ENCODE measurements around the gene FGR. TPM values are rescaled to one million over a fixed set of nuclear protein-coding genes. Genes with fewer than 3 reads are reported as not detected.
A peak's percentile ranks its signal among the peaks of the same experiment; 100 is the strongest.

FGR gene
- total and polyA plus RNA-seq, 2 of the 13 experiments (the other 11 are each of a cell fraction or from before 2014, with no cell fraction given), result not detected

DNA sequence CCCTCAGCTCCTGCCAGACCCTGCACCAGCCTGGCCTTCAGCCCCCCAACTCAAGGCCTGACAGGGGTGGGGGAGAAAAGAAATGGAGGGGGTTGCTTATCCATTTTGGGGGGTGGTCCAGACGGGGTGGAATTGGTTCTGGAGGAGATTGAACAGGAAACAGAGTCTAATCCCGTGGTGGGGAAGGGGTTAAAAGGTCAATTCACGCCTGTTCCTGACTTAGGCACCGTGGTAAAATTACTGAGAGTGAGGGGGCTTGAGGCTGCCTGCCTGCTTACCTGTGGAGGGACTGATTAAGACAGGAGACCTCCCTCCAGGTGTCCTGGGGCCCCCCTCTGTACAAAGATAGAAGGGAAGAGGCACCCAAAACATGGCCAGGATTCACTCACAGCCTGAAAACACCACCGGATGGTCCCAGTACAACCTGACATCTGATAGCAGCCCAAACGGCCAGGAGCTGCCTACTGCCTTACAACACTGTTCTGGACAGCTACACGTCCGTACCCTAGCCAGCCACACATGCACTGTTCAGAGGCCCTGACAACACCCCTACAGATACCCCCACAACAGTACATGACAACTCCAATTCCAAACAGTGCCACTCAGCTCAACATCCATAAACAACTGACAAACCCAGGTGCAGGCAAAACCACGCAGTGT is 62.8 kb downstream of the FGR start (continued):
- TF ChIP-seq, protein P1, sequence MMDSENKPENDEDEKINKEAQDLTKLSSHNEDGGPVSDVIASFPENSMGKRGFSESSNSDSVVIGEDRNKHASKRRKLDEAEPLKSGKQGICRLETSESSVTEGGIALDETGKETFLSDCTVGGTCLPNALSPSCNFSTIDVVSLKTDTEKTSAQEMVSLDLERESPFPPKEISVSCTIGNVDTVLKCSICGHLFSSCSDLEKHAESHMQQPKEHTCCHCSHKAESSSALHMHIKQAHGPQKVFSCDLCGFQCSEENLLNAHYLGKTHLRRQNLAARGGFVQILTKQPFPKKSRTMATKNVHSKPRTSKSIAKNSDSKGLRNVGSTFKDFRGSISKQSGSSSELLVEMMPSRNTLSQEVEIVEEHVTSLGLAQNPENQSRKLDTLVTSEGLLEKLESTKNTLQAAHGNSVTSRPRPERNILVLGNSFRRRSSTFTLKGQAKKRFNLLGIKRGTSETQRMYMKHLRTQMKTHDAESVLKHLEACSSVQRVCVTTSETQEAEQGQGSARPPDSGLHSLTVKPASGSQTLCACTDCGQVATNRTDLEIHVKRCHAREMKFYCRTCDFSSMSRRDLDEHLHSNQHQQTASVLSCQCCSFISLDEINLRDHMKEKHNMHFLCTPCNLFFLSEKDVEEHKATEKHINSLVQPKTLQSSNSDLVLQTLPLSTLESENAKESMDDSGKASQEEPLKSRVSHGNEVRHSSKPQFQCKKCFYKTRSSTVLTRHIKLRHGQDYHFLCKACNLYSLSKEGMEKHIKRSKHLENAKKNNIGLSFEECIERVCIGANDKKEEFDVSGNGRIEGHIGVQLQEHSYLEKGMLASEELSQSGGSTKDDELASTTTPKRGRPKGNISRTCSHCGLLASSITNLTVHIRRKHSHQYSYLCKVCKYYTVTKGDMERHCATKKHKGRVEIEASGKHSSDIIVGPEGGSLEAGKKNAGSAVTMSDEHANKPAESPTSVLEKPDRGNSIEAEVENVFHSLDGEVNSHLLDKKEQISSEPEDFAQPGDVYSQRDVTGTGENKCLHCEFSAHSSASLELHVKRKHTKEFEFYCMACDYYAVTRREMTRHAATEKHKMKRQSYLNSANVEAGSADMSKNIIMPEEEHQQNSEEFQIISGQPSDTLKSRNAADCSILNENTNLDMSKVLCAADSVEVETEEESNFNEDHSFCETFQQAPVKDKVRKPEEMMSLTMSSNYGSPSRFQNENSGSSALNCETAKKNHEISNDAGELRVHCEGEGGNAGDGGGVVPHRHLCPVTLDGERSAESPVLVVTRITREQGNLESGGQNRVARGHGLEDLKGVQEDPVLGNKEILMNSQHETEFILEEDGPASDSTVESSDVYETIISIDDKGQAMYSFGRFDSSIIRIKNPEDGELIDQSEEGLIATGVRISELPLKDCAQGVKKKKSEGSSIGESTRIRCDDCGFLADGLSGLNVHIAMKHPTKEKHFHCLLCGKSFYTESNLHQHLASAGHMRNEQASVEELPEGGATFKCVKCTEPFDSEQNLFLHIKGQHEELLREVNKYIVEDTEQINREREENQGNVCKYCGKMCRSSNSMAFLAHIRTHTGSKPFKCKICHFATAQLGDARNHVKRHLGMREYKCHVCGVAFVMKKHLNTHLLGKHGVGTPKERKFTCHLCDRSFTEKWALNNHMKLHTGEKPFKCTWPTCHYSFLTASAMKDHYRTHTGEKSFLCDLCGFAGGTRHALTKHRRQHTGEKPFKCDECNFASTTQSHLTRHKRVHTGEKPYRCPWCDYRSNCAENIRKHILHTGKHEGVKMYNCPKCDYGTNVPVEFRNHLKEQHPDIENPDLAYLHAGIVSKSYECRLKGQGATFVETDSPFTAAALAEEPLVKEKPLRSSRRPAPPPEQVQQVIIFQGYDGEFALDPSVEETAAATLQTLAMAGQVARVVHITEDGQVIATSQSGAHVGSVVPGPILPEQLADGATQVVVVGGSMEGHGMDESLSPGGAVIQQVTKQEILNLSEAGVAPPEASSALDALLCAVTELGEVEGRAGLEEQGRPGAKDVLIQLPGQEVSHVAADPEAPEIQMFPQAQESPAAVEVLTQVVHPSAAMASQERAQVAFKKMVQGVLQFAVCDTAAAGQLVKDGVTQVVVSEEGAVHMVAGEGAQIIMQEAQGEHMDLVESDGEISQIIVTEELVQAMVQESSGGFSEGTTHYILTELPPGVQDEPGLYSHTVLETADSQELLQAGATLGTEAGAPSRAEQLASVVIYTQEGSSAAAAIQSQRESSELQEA (CRISPR knock-in tag; IDR thresholded peaks at IDR 0.05; ENCODE audit: not compliant biosample characterization), result no peak
- no peak for TF ChIP-seq HNRNPUL1 (IDR thresholded peaks at IDR 0.05; ENCODE audit: low read depth, low read length)
- TF ChIP-seq ZFAT (CRISPR knock-in tag; conservative IDR thresholded peaks at IDR 0.05), result no peak
- no peak for TF ChIP-seq ZNF562 (CRISPR knock-in tag; IDR thresholded peaks at IDR 0.05; ENCODE audit: borderline replicate concordance)
- TF ChIP-seq FOXC1 (CRISPR knock-in tag; IDR thresholded peaks at IDR 0.05; ENCODE audit: borderline replicate concordance), result no peak
- TF ChIP-seq ASH2L (IDR thresholded peaks at IDR 0.05; ENCODE audit: insufficient read length, low read depth, low read length), result no peak
- TF ChIP-seq JDP2 (CRISPR knock-in tag; IDR thresholded peaks at IDR 0.05; ENCODE audit: borderline replicate concordance), result no peak
- no peak for TF ChIP-seq SMYD3 (CRISPR knock-in tag; IDR thresholded peaks at IDR 0.05)
- TF ChIP-seq PITX1 (CRISPR knock-in tag; IDR thresholded peaks at IDR 0.05), result no peak
- TF ChIP-seq, protein P2, sequence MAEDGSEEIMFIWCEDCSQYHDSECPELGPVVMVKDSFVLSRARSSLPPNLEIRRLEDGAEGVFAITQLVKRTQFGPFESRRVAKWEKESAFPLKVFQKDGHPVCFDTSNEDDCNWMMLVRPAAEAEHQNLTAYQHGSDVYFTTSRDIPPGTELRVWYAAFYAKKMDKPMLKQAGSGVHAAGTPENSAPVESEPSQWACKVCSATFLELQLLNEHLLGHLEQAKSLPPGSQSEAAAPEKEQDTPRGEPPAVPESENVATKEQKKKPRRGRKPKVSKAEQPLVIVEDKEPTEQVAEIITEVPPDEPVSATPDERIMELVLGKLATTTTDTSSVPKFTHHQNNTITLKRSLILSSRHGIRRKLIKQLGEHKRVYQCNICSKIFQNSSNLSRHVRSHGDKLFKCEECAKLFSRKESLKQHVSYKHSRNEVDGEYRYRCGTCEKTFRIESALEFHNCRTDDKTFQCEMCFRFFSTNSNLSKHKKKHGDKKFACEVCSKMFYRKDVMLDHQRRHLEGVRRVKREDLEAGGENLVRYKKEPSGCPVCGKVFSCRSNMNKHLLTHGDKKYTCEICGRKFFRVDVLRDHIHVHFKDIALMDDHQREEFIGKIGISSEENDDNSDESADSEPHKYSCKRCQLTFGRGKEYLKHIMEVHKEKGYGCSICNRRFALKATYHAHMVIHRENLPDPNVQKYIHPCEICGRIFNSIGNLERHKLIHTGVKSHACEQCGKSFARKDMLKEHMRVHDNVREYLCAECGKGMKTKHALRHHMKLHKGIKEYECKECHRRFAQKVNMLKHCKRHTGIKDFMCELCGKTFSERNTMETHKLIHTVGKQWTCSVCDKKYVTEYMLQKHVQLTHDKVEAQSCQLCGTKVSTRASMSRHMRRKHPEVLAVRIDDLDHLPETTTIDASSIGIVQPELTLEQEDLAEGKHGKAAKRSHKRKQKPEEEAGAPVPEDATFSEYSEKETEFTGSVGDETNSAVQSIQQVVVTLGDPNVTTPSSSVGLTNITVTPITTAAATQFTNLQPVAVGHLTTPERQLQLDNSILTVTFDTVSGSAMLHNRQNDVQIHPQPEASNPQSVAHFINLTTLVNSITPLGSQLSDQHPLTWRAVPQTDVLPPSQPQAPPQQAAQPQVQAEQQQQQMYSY (CRISPR knock-in tag; IDR thresholded peaks at IDR 0.05), result peak; percentile 88
- TF ChIP-seq GABPB1 (CRISPR knock-in tag; IDR thresholded peaks at IDR 0.05), result no peak
- TF ChIP-seq, protein P3, sequence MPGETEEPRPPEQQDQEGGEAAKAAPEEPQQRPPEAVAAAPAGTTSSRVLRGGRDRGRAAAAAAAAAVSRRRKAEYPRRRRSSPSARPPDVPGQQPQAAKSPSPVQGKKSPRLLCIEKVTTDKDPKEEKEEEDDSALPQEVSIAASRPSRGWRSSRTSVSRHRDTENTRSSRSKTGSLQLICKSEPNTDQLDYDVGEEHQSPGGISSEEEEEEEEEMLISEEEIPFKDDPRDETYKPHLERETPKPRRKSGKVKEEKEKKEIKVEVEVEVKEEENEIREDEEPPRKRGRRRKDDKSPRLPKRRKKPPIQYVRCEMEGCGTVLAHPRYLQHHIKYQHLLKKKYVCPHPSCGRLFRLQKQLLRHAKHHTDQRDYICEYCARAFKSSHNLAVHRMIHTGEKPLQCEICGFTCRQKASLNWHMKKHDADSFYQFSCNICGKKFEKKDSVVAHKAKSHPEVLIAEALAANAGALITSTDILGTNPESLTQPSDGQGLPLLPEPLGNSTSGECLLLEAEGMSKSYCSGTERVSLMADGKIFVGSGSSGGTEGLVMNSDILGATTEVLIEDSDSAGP (CRISPR knock-in tag; IDR thresholded peaks at IDR 0.05; ENCODE audit: borderline replicate concordance), result peak; percentile 1; the same call in 1 of the 2 replicates
